ENCODE data around the gene TSPAN7. TPM values are rescaled to one million over a fixed set of nuclear protein-coding genes. Genes with fewer than 3 reads are reported as not detected.

Gene TSPAN7
- total RNA-seq, 1 donor from 2014 or later: 27.3 TPM

- no peak for DNase-seq (ENCODE audit: low spot score)
Observed at GRCh38 chrX:38682095-38682494, 120.8 kb downstream of the TSPAN7 start.

- no peak for DNase-seq (ENCODE audit: low spot score)
Observed at GRCh38 chrX:38692961-38693360, 131.6 kb downstream of the TSPAN7 start.

GRCh38 chrX:38694394-38694793 is 133.1 kb downstream of the TSPAN7 start:
- DNase-seq (ENCODE audit: low spot score): no peak

GRCh38 chrX:38697461-38697860 is 136.1 kb downstream of the TSPAN7 start:
- DNase-seq (ENCODE audit: low spot score): no peak

GRCh38 chrX:38699121-38699520 is 137.8 kb downstream of the TSPAN7 start:
- DNase-seq (ENCODE audit: low spot score): no peak

GRCh38 chrX:38699696-38700095 is 138.4 kb downstream of the TSPAN7 start:
- DNase-seq (ENCODE audit: low spot score): no peak

GRCh38 chrX:38701073-38701472 is 139.7 kb downstream of the TSPAN7 start:
- no peak for DNase-seq (ENCODE audit: low spot score)

- DNase-seq (ENCODE audit: low spot score): no peak
Observed at GRCh38 chrX:38704146-38704882, 143.0 kb downstream of the TSPAN7 start.

GRCh38 chrX:38717871-38718270 is 156.5 kb downstream of the TSPAN7 start:
- no peak for DNase-seq (ENCODE audit: low spot score)

GRCh38 chrX:38718311-38718710 is 157.0 kb downstream of the TSPAN7 start:
- DNase-seq (ENCODE audit: low spot score): no peak

- DNase-seq (ENCODE audit: low spot score): no peak
Observed at GRCh38 chrX:38726612-38727011, 165.3 kb downstream of the TSPAN7 start.

- no peak for DNase-seq (ENCODE audit: low spot score)
Observed at GRCh38 chrX:38727668-38728067, 166.3 kb downstream of the TSPAN7 start.

- no peak for DNase-seq (ENCODE audit: low spot score)
Observed at GRCh38 chrX:38732866-38733265, 171.5 kb downstream of the TSPAN7 start.

Other genes starting within 250 kb of the TSPAN7 start
- gene RPGR, start 234.0 kb upstream of the TSPAN7 start, total RNA-seq: 10.4 TPM
- 4.1 TPM for gene OTC, start 208.9 kb upstream of the TSPAN7 start, total RNA-seq
- gene MID1IP1, start 239.9 kb downstream of the TSPAN7 start, total RNA-seq: 58.5 TPM